OCI-M2 (cell line): Measurements from ENCODE around the gene CTNND1.
"Not testable (repeated sequence)": the region's sequence is repeated elsewhere in the genome, so short reads cannot be mapped to it uniquely, and the experiment has no call there.

Source experiments
- DNase-seq: peaks from one replicate; lab custom pipeline; 2025; ENCODE audit not compliant: unreplicated experiment; lab: John Stamatoyannopoulos, UW

CTNND1 gene

GRCh38 chr11:57788703-57789088 lies 27.1 kb downstream of the CTNND1 start:
- no peak for DNase-seq

- DNase-seq = no peak
Measured at GRCh38 chr11:57791321-57792059, 29.9 kb downstream of the CTNND1 start.

- no peak for DNase-seq
Measured at GRCh38 chr11:57792060-57792541, 30.5 kb downstream of the CTNND1 start.

GRCh38 chr11:57792870-57793269 lies 31.3 kb downstream of the CTNND1 start:
- no peak for DNase-seq

- DNase-seq = no peak
Measured at GRCh38 chr11:57793351-57794115, 31.9 kb downstream of the CTNND1 start.

- DNase-seq = no peak
Measured at GRCh38 chr11:57798905-57799559, 37.4 kb downstream of the CTNND1 start.

- DNase-seq = peak; percentile 46
Measured at GRCh38 chr11:57800444-57801182, 39.0 kb downstream of the CTNND1 start.

- DNase-seq = no peak
Measured at GRCh38 chr11:57801183-57801485, 39.5 kb downstream of the CTNND1 start.

- DNase-seq = no peak
Measured at GRCh38 chr11:57802411-57802810, 40.8 kb downstream of the CTNND1 start.

- no peak for DNase-seq
Measured at GRCh38 chr11:57804466-57804865, 42.9 kb downstream of the CTNND1 start.

GRCh38 chr11:57805780-57806179 lies 44.2 kb downstream of the CTNND1 start:
- DNase-seq = no peak

GRCh38 chr11:57812634-57813033 lies 51.0 kb downstream of the CTNND1 start:
- DNase-seq = no peak

GRCh38 chr11:57815476-57815875 lies 53.9 kb downstream of the CTNND1 start:
- no peak for DNase-seq

GRCh38 chr11:57815877-57816276 lies 54.3 kb downstream of the CTNND1 start:
- DNase-seq = no peak

GRCh38 chr11:57818812-57819211 lies 57.2 kb downstream of the CTNND1 start:
- no peak for DNase-seq

GRCh38 chr11:57819252-57819979 lies 57.8 kb downstream of the CTNND1 start:
- DNase-seq = no peak

- DNase-seq = no peak
Measured at GRCh38 chr11:57823859-57824258, 62.3 kb downstream of the CTNND1 start.

- no peak for DNase-seq
Measured at GRCh38 chr11:57834852-57835251, 73.2 kb downstream of the CTNND1 start.

GRCh38 chr11:57838609-57839008 lies 77.0 kb downstream of the CTNND1 start:
- DNase-seq = not testable (repeated sequence)

GRCh38 chr11:57842873-57843272 lies 81.3 kb downstream of the CTNND1 start:
- no peak for DNase-seq

- DNase-seq = no peak
Measured at GRCh38 chr11:57867966-57868365, 106.4 kb downstream of the CTNND1 start.
